NCI-H774 (cell line): ENCODE measurements around the gene CDK6.
"Not testable (repeated sequence)": the region's sequence is repeated elsewhere in the genome, so short reads cannot be mapped to it uniquely, and the experiment has no call there.

Experiments
- DNase-seq: peaks from one replicate; lab custom pipeline; 2025; lab: John Stamatoyannopoulos, UW

CDK6 gene

GRCh38 chr7:92623544-92623943, 212.8 kb downstream of the CDK6 start:
- DNase-seq: no peak

GRCh38 chr7:92622685-92623084, 213.7 kb downstream of the CDK6 start:
- no peak for DNase-seq

- DNase-seq: no peak
These were observed 214.3 kb downstream of the CDK6 start for GRCh38 chr7:92622030-92622429.

GRCh38 chr7:92621561-92622023, 214.8 kb downstream of the CDK6 start:
- DNase-seq: no peak

GRCh38 chr7:92621026-92621540, 215.3 kb downstream of the CDK6 start:
- DNase-seq: peak; percentile 49

- no peak for DNase-seq
These were observed 220.5 kb downstream of the CDK6 start for GRCh38 chr7:92615861-92616260.

GRCh38 chr7:92614660-92615174, 221.7 kb downstream of the CDK6 start:
- DNase-seq: peak; percentile 57

GRCh38 chr7:92613720-92614119, 222.7 kb downstream of the CDK6 start:
- no peak for DNase-seq

- no peak for DNase-seq
These were observed 223.2 kb downstream of the CDK6 start for GRCh38 chr7:92613214-92613613.

- DNase-seq: no peak
These were observed 223.9 kb downstream of the CDK6 start for GRCh38 chr7:92612501-92612900.

GRCh38 chr7:92611735-92612134, 224.6 kb downstream of the CDK6 start:
- no peak for DNase-seq

GRCh38 chr7:92609921-92610518, 226.4 kb downstream of the CDK6 start:
- no peak for DNase-seq

- DNase-seq: peak; percentile 57
These were observed 227.7 kb downstream of the CDK6 start for GRCh38 chr7:92608380-92609322.

- DNase-seq: no peak
These were observed 229.4 kb downstream of the CDK6 start for GRCh38 chr7:92606985-92607384.

GRCh38 chr7:92604517-92604916, 231.9 kb downstream of the CDK6 start:
- not testable (repeated sequence) for DNase-seq

- no peak for DNase-seq
These were observed 233.3 kb downstream of the CDK6 start for GRCh38 chr7:92603089-92603445.

- DNase-seq: no peak
These were observed 233.9 kb downstream of the CDK6 start for GRCh38 chr7:92602352-92603088.

- no peak for DNase-seq
These were observed 237.9 kb downstream of the CDK6 start for GRCh38 chr7:92598310-92598981.

- no peak for DNase-seq
These were observed 241.1 kb downstream of the CDK6 start for GRCh38 chr7:92595281-92595680.

- no peak for DNase-seq
These were observed 241.6 kb downstream of the CDK6 start for GRCh38 chr7:92594746-92595145.

- no peak for DNase-seq
These were observed 245.6 kb downstream of the CDK6 start for GRCh38 chr7:92590711-92591310.
